Measurements from ENCODE around the gene RNF207. TPM values are rescaled to one million over a fixed set of nuclear protein-coding genes. Genes with fewer than 3 reads are reported as not detected.

RNF207 gene
- polyA plus RNA-seq (ENCODE audit: insufficient read length) = 28.1 TPM

- no peak for DNase-seq (ENCODE audit: low read depth)
Measured at GRCh38 chr1:6205849-6206519, at the start of gene RNF207. RNF207 (plus strand) TSS chr1:6206119; CDS start chr1:6206536, 417 bp downstream.

- DNase-seq (ENCODE audit: low read depth) = no peak
Measured at GRCh38 chr1:6157132-6157527, 48.8 kb upstream of the RNF207 start.

GRCh38 chr1:6157528-6158174 is 48.3 kb upstream of the RNF207 start:
- DNase-seq (ENCODE audit: low read depth) = no peak

GRCh38 chr1:6158181-6158580 is 47.7 kb upstream of the RNF207 start:
- no peak for DNase-seq (ENCODE audit: low read depth)

GRCh38 chr1:6162341-6162740 is 43.6 kb upstream of the RNF207 start:
- DNase-seq (ENCODE audit: low read depth) = no peak

- DNase-seq (ENCODE audit: low read depth) = no peak
Measured at GRCh38 chr1:6162773-6163172, 43.1 kb upstream of the RNF207 start.

GRCh38 chr1:6163191-6163972 is 42.5 kb upstream of the RNF207 start:
- no peak for DNase-seq (ENCODE audit: low read depth)

GRCh38 chr1:6163973-6164617 is 41.8 kb upstream of the RNF207 start:
- DNase-seq (ENCODE audit: low read depth) = no peak

- no peak for DNase-seq (ENCODE audit: low read depth)
Measured at GRCh38 chr1:6165027-6165426, 40.9 kb upstream of the RNF207 start.

- DNase-seq (ENCODE audit: low read depth) = no peak
Measured at GRCh38 chr1:6165441-6165985, 40.4 kb upstream of the RNF207 start.

GRCh38 chr1:6166221-6166620 is 39.7 kb upstream of the RNF207 start:
- DNase-seq (ENCODE audit: low read depth) = no peak

GRCh38 chr1:6166655-6167390 is 39.1 kb upstream of the RNF207 start:
- no peak for DNase-seq (ENCODE audit: low read depth)

- DNase-seq (ENCODE audit: low read depth) = no peak
Measured at GRCh38 chr1:6167391-6168303, 38.3 kb upstream of the RNF207 start.

GRCh38 chr1:6168947-6169586 is 36.9 kb upstream of the RNF207 start:
- DNase-seq (ENCODE audit: low read depth) = no peak

GRCh38 chr1:6170116-6170741 is 35.7 kb upstream of the RNF207 start:
- no peak for DNase-seq (ENCODE audit: low read depth)

- DNase-seq (ENCODE audit: low read depth) = no peak
Measured at GRCh38 chr1:6170742-6171201, 35.1 kb upstream of the RNF207 start.

- DNase-seq (ENCODE audit: low read depth) = no peak
Measured at GRCh38 chr1:6171548-6172124, 34.3 kb upstream of the RNF207 start.

GRCh38 chr1:6172549-6172948 is 33.4 kb upstream of the RNF207 start:
- DNase-seq (ENCODE audit: low read depth) = no peak

Measured in forelimb muscle (tissue), 1 donor.